HAP-1 (cell line): ENCODE data around the gene PPP6R2.
"Not testable (repeated sequence)": the region's sequence is repeated elsewhere in the genome, so short reads cannot be mapped to it uniquely, and the experiment has no call there.

ENCODE experiments used
- DNase-seq, 2 experiments: peaks; one replicate each; pipeline ENCODE4 v3.0.0-alpha.2; 2016 to 2020; ENCODE audit warnings: low spot score in 2 of 2
- H3K27me3 ChIP-seq: fragments of 250-450 bp; sonication (Bioruptor Pico); 2 replicates; pipeline ENCODE4 v1.5.1; 2020; ENCODE audit warnings: low read depth, mild to moderate bottlenecking, moderate library complexity
- H3K36me3 ChIP-seq: fragments of 250-450 bp; sonication (Bioruptor Pico); replicated peaks from 2 replicates; pipeline ENCODE4 v1.5.1; 2020; ENCODE audit warnings: mild to moderate bottlenecking
- H3K4me1 ChIP-seq: fragments of 250-450 bp; sonication (Bioruptor Pico); 2 replicates; pipeline ENCODE4 v1.5.1; 2020; ENCODE audit warnings: mild to moderate bottlenecking
- H3K4me3 ChIP-seq: fragments of 250-450 bp; sonication (Bioruptor Pico); 2 replicates; pipeline ENCODE4 v1.5.1; 2020; ENCODE audit warnings: mild to moderate bottlenecking, moderate library complexity
- H3K9me3 ChIP-seq: fragments of 250-450 bp; sonication (Bioruptor Pico); 2 replicates; pipeline ENCODE4 v1.5.1; 2020; ENCODE audit warnings: mild to moderate bottlenecking, moderate library complexity
- in situ Hi-C: fragments of 300-500 bp; cut with MboI; formaldehyde crosslinking; loops from 3 replicates; pipeline ENCODE4 v1.14.3; 2020; ENCODE audit warnings: low sequenced_read_pairs, inconsistent platforms, mixed read lengths

The PPP6R2 gene

DNA sequence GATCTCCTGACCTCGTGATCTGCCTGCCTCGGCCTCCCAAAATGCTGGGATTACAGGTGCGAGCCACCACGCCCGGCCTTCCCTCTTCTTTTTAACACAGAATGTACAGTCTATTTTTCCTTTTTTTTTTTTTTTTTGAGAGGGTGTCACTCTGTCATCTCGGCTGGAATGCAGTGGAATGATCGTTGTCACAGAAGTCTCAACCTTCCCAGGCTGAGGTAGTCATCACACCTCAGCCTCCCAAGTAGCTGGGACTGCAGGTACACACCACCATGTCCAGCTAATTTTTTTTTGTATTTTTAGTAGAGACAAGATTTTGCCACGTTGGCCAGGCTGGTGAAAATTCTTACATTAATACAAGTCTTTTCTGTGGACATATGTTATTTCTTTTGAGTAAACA, 13.1 kb downstream of the PPP6R2 start:
- DNase-seq = no peak
- peaks cover 15% of the 10 kb centered on the region; the same call in 1 of the 2 replicates for H3K36me3 ChIP-seq
- H3K9me3 ChIP-seq = no peaks in the 10 kb centered on the region
- H3K4me3 ChIP-seq = no peak overlapping the region
- no peaks in the 10 kb centered on the region for H3K4me1 ChIP-seq
- in situ Hi-C loops = no loop called here
- no peaks in the 10 kb centered on the region for H3K27me3 ChIP-seq

DNA sequence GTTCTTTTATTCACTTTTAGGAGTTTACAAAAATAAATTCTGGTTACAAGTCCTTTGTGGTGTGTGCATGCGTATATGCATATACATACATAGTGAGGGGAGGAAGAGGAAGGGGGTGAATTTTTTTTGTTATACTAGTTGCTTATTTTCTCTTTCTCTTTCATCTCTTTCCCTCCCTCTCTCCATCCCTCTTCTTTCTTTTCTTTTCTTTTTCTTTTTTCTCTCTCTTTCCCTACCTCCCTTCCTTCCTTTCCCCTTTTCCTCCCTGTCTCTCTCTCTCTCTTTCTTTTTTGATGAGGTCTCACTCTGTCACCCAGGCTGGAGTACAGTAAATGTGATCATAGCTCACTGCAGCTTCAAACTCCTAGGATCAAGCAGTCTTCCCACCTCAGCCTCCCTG, 14.1 kb downstream of the PPP6R2 start:
- peaks cover 12% of the 10 kb centered on the region; the same call in 1 of the 2 replicates for H3K36me3 ChIP-seq
- DNase-seq = no peak
- no peaks in the 10 kb centered on the region for H3K9me3 ChIP-seq
- H3K27me3 ChIP-seq = no peaks in the 10 kb centered on the region
- H3K4me1 ChIP-seq = no peaks in the 10 kb centered on the region
- in situ Hi-C loops = no loop called here
- H3K4me3 ChIP-seq = no peak overlapping the region

- in situ Hi-C loops = no loop called here
- Histone ChIP-seq H3K27me3 (no peaks in the 10 kb centered on the region), H3K4me3 (no peak overlapping the region), H3K9me3 (no peaks in the 10 kb centered on the region), H3K4me1 (no peaks in the 10 kb centered on the region), H3K36me3 (peaks cover 12% of the 10 kb centered on the region; the same call in 1 of the 2 replicates)
- DNase-seq = no peak
Measured at GRCh38 chr22:50357756-50358155, 14.6 kb downstream of the PPP6R2 start.

GRCh38 chr22:50360578-50360977, 17.5 kb downstream of the PPP6R2 start:
- Histone ChIP-seq H3K9me3 (no peaks in the 10 kb centered on the region), H3K4me3 (no peak overlapping the region), H3K36me3 (peaks cover 12% of the 10 kb centered on the region; the same call in 1 of the 2 replicates), H3K27me3 (no peaks in the 10 kb centered on the region), H3K4me1 (no peaks in the 10 kb centered on the region)
- in situ Hi-C loops = no loop called here
- DNase-seq = no peak

- Histone ChIP-seq H3K4me3 (no peak overlapping the region), H3K4me1 (no peaks in the 10 kb centered on the region), H3K9me3 (no peaks in the 10 kb centered on the region), H3K27me3 (no peaks in the 10 kb centered on the region), H3K36me3 (peaks cover 12% of the 10 kb centered on the region; the same call in 1 of the 2 replicates)
- no peak for DNase-seq
- in situ Hi-C loops = no loop called here
Measured at GRCh38 chr22:50361222-50361621, 18.1 kb downstream of the PPP6R2 start.

GRCh38 chr22:50361688-50362087, 18.6 kb downstream of the PPP6R2 start:
- in situ Hi-C loops = no loop called here
- H3K9me3 ChIP-seq = no peaks in the 10 kb centered on the region
- H3K27me3 ChIP-seq = no peaks in the 10 kb centered on the region
- H3K4me1 ChIP-seq = no peaks in the 10 kb centered on the region
- DNase-seq = no peak
- H3K4me3 ChIP-seq = no peak overlapping the region
- peaks cover 12% of the 10 kb centered on the region; the same call in 1 of the 2 replicates for H3K36me3 ChIP-seq

- no peaks in the 10 kb centered on the region for H3K27me3 ChIP-seq
- no peak overlapping the region for H3K4me3 ChIP-seq
- H3K36me3 ChIP-seq = peaks cover 13% of the 10 kb centered on the region; the same call in 1 of the 2 replicates
- H3K9me3 ChIP-seq = no peaks in the 10 kb centered on the region
- DNase-seq = no peak
- H3K4me1 ChIP-seq = no peaks in the 10 kb centered on the region
- in situ Hi-C loops = no loop called here
Measured at GRCh38 chr22:50363166-50363802, 20.2 kb downstream of the PPP6R2 start.

- H3K27me3 ChIP-seq, H3K9me3 ChIP-seq, in situ Hi-C loops, H3K4me3 ChIP-seq, DNase-seq, H3K4me1 ChIP-seq: not testable (repeated sequence)
- H3K36me3 ChIP-seq = peaks cover 16% of the 10 kb centered on the region; the same call in 1 of the 2 replicates
Measured at GRCh38 chr22:50363803-50364194, 20.7 kb downstream of the PPP6R2 start.

DNA sequence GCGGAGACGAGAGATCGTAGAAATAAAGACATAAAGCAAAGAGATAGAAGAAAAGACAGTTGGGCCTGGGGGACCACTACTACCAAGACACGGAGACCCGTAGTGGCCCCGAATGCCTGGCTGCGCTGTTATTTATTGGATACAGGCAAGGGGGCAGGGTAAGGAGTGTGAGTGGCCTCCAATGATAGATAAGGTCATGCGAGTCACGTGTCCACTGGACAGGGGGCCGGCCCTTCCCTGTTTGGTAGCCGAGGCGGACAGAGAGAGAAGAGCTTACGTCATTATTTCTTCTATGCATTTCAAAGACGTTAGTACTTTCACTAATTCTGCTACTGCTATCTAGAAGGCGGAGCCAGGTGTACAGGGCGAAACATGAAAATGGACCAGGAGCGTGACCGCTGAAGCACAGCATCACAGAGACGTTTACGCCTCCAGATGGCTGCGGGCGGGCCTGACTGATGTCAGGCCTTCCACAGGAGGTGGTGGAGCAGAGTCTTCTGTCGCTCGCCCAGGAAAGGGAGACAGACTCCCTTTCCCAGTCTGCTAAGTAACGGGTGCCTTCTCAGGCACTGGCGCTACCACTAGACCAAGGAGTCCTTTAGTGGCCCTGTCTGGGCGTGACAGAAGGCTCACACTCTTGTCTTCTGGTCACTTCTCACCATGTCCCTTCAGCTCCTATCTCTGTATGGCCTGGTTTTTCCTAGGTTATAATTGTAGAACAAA, 24.8 kb downstream of the PPP6R2 start:
- peaks cover 20% of the 10 kb centered on the region for H3K36me3 ChIP-seq
- DNase-seq = no peak
- H3K27me3 ChIP-seq = no peaks in the 10 kb centered on the region
- no peaks in the 10 kb centered on the region for H3K4me1 ChIP-seq
- H3K9me3 ChIP-seq = no peaks in the 10 kb centered on the region
- in situ Hi-C loops = no loop called here
- H3K4me3 ChIP-seq = no peak overlapping the region

DNA sequence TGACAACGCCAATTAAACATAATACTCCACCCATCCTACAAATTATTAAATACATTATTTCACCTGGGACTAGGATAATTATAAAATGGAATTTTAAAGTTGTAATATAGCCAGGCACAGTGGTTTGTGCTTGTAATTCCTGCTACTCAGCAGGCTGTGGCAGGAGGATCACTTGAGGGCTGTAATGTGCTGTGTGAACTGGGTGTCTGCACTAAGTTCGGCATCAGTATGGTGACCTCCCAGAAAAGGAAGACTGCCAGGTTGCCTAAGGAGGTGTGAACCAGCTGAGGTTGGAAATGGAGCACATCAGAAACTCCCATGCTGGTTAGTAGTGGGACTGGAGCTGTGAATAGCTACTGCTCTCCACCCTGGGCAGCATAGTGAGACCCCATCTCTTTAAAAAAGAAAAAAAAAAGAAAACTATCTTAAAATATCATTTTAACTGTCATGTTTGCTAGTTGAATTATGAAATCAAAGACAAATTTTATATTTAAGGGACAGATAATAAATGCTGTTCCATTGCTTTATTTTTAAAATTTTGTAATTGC, 28.0 kb downstream of the PPP6R2 start:
- in situ Hi-C loops = no loop called here
- H3K27me3 ChIP-seq = no peaks in the 10 kb centered on the region
- H3K4me3 ChIP-seq = no peak overlapping the region
- H3K4me1 ChIP-seq = no peaks in the 10 kb centered on the region
- no peaks in the 10 kb centered on the region for H3K9me3 ChIP-seq
- H3K36me3 ChIP-seq = peaks cover 35% of the 10 kb centered on the region
- DNase-seq = no peak

DNA sequence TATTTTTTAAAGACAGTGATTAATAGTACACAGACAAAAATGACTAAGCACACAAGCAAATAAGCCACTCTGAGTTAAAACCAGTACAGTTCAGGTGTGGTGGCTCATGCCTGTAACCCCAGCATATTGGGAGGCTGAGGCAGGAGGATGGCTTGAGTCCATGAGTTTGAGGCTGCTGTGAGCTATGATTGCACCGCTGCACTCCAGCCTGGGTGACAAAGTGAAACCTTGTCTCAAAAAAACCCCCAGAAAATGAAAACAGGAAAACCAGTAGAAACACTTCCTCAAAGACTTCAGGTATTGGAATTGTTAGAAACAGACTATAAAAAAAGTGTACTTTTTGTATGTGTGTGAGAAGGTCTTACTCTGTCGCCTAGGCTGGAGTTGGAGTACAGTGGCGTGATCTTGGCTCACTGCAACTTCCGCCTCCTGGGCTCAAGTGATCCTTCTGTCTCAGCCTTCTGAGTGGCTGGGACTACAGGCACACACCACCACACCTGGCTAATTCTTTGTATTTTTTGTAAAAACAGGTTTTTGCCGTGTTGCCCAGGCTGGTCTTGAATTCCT, 33.0 kb downstream of the PPP6R2 start:
- no peak for DNase-seq
- H3K27me3 ChIP-seq = no peaks in the 10 kb centered on the region
- H3K9me3 ChIP-seq = no peaks in the 10 kb centered on the region
- no peaks in the 10 kb centered on the region for H3K4me1 ChIP-seq
- in situ Hi-C loops = no loop called here
- H3K4me3 ChIP-seq = no peak overlapping the region
- peaks cover 44% of the 10 kb centered on the region for H3K36me3 ChIP-seq

DNA sequence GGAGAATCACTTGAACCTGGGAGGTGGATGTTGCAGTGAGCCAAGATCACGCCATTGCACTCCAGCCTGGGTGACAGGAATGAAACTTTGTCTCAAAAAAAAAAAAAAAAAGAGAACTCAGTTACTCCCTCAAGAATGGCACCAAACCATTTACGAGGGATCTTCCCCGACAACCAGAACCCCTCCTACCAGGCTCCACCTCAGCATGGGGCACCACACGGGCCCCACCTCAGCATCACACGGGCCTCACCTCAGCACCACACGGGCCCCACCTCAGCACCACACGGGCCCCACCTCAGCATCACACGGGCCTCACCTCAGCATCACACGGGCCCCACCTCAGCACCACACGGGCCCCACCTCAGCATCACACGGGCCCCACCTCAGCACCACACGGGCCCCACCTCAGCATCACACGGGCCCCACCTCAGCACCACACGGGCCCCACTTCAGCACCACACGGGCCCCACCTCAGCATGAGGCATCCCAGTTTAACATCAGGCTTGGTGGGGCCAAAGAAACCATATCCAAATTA, 38.0 kb downstream of the PPP6R2 start:
- peaks cover 18% of the 10 kb centered on the region for H3K36me3 ChIP-seq
- in situ Hi-C loops, H3K4me3 ChIP-seq, H3K4me1 ChIP-seq, H3K27me3 ChIP-seq, H3K9me3 ChIP-seq, DNase-seq: not testable (repeated sequence)

DNA sequence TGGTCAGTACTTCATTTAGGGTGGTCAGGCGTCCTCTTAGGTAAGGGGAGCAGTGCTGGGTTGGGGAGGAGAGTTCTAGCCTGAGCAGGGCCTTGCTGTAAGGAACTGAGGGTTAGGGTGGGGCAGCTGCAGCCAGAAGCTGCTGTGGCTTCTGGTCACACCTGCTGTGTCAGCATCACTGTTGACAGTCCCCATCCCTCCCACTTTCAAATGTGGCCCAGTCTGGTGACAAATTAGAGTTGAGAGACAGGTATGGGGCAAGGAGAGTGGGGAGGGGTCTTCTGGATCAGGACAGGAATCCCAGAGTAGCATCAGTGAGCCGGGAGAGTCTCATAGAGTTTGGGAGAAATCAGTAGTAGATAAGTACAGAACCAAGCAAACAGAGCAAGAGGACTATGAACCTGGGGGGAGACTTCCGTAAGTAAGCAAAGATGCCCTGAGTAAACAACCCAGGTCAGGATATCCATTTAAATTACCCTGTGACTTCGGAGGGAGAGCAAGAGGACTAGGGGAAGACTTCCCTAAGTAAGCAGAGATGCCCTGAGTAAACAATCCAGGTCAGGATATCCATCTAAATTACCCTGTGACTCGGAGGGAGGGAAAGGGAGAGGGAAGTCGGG, 53.7 kb downstream of the PPP6R2 start:
- H3K36me3 ChIP-seq = peaks cover 21% of the 10 kb centered on the region
- in situ Hi-C loops = no loop called here
- DNase-seq = no peak
- no peaks in the 10 kb centered on the region for H3K4me1 ChIP-seq
- H3K4me3 ChIP-seq = no peak overlapping the region
- H3K9me3 ChIP-seq = no peaks in the 10 kb centered on the region
- no peaks in the 10 kb centered on the region for H3K27me3 ChIP-seq
